Activated CD4-positive, CD25-positive, alpha-beta regulatory T cell treated with anti-CD3 and anti-CD28 coated beads, Interleukin-2, amount 50 U/mL, for 16 hours (primary cell): ENCODE measurements around the gene NPFF.
"Not testable (repeated sequence)": the region's sequence is repeated elsewhere in the genome, so short reads cannot be mapped to it uniquely, and the experiment has no call there.

Source experiments
- DNase-seq: peaks from one replicate; pipeline ENCODE4 v3.0.0-alpha.2; 2020; ENCODE audit warnings: low read depth, low spot score

Gene NPFF

GRCh38 chr12:53496752-53497032 lies 10.6 kb downstream of the NPFF start:
- no peak for DNase-seq

- no peak for DNase-seq
These were observed 11.2 kb downstream of the NPFF start for GRCh38 chr12:53495903-53496751.

- DNase-seq, result no peak
These were observed 13.5 kb downstream of the NPFF start for GRCh38 chr12:53493610-53494391.

GRCh38 chr12:53492830-53493609 lies 14.3 kb downstream of the NPFF start:
- peak; percentile 73 for DNase-seq

- DNase-seq, result no peak
These were observed 15.1 kb downstream of the NPFF start for GRCh38 chr12:53492188-53492587.

- DNase-seq, result no peak
These were observed 17.9 kb downstream of the NPFF start for GRCh38 chr12:53489242-53489864.

- DNase-seq, result no peak
These were observed 20.4 kb downstream of the NPFF start for GRCh38 chr12:53486736-53487487.

GRCh38 chr12:53485955-53486735 lies 21.1 kb downstream of the NPFF start:
- no peak for DNase-seq

GRCh38 chr12:53484686-53485575 lies 22.4 kb downstream of the NPFF start:
- DNase-seq, result no peak

- no peak for DNase-seq
These were observed 23.3 kb downstream of the NPFF start for GRCh38 chr12:53483979-53484377.

- DNase-seq, result no peak
These were observed 23.9 kb downstream of the NPFF start for GRCh38 chr12:53483225-53483978.

- no peak for DNase-seq
These were observed 24.6 kb downstream of the NPFF start for GRCh38 chr12:53482626-53483168.

GRCh38 chr12:53481939-53482586 lies 25.2 kb downstream of the NPFF start:
- no peak for DNase-seq

GRCh38 chr12:53481458-53481857 lies 25.8 kb downstream of the NPFF start:
- not testable (repeated sequence) for DNase-seq

- no peak for DNase-seq
These were observed 26.5 kb downstream of the NPFF start for GRCh38 chr12:53480491-53481442.

GRCh38 chr12:53479331-53479730 lies 28.0 kb downstream of the NPFF start:
- DNase-seq, result no peak

GRCh38 chr12:53478865-53479264 lies 28.4 kb downstream of the NPFF start:
- DNase-seq, result no peak
